SK-MEL-5 (cell line): ENCODE results near the gene PTPRO. TPM values are rescaled to one million over a fixed set of nuclear protein-coding genes. Genes with fewer than 3 reads are reported as not detected.

Experiments used
- DNase-seq: peaks from one replicate; pipeline ENCODE4 v3.0.0-alpha.2; 2016; ENCODE audit warnings: low read depth, low spot score
- in situ Hi-C: cut with HindIII; loops from 2 replicates; pipeline ENCODE4 v1.10.0; 2016; ENCODE audit warnings: low sequenced_read_pairs, high pct_unique_total_duplicates, low pct_unique_long_range_greater_than_20kb
- total RNA-seq: library from RNA; depleted of rRNA; stranded (reverse); fragments of >200 nt; shearing (Covaris generic); gene quantifications from 2 replicates; pipeline ENCODE4 v1.2.3, GENCODE V29; 2014; rRNA removed

The PTPRO gene
- total RNA-seq, 1 experiment from 2014 or later: 0.71 TPM

DNA sequence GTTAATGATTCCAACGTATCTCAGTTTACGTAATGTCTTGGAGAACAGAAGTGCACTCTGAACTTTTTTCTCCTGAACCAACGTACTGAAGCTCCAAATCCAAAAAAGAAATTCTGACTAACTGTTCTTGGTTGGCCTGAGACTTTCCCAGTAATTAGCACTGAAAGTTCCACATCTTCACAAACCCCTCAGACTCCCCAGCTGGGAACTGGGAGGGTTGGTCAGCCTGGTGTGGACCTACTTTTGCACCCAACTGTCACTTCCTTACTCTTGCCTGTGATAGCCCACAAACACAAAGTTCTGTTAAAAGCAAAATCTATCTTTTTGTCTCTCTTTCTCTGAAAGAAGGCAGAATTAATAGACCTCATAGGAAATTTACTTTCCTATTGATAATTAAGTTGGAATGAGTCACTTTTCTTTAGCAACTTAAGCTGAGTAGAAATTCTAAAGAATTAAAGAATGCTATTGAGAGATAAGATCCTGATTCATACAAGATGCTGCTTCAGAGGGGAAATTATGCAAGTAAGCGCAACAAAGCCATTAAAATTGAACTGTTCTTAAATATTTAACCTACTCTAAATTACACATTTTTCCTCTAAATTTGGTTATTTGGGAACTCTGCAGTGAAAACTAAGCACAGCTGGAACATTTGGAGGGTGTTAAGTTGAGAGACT, 311.8 kb downstream of the PTPRO start:
- in situ Hi-C loops: no loop called here
- no peak for DNase-seq

DNA sequence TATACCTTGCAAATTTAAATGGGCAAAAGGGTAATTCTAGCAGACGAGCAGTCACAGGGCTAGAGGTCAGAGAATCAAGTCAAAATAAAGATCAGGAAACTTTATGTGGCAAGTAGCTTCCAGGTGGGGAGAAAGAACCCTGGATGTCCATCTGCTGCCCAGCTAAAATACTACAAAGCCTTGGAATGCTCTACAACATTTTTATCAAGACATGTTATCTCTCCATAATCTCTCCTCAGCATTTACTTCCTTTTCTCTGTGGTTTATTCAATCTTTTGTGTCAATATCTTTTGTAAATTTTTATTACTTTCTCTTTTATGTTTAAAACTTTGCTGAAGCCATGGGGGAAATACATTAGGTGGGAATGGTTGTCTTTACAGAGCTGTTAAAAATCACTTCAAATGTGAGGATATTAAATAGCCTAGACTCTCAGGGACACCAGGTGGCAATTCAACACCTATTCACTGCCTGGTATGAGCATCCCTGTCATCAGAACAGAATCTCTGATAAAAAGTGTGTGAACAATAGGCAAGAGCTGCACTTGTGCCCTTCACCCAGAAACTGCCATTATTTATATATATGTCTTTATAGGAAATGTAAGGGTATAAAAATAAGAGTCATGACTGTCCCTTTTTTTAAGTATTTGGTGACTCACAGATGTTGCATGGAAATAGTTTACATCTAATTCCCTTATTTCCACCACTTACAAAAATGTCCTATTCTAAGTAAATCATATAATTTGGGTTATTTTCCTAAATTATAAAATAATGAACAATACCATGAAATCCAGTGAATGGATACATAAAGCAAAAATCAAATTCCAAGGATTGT, 314.0 kb downstream of the PTPRO start:
- in situ Hi-C loops: no loop called here
- DNase-seq: no peak

DNA sequence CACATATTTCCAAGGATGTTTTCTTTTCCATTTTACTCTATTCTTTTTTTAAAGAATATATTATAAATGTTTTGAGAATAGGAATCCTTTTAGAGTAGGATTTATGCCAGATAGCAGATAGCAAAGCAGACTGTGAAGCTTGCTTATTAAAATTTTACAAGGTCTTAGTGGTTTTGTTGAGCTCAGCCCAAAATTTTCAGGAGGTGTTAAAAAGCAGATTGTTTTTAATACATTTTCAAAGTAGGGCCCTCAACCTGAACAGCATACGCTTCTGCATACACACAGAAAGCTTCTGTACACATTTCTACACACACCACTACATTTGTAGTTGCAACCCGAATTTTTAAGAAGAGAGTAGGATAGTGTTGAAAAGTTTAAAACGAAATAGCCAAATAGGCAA, 315.9 kb downstream of the PTPRO start:
- in situ Hi-C loops: no loop called here
- DNase-seq: no peak

DNA sequence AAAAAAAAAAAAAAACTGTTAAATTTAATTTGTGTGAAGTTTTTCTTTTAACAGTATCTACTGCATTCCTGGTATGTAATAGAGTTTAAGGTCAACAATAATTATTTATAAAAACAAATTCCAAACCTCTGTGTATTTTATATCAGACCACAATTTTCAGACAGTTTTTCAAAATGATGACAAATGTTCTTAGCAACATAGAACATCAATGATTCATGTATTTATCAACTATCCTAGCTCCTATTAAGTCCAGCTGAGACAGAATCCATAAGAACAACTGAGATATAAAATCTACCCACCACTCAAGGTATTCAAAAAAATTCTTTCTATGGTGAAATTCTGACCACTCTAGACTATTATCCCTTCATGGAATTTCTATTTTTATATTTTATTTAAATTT, 322.4 kb downstream of the PTPRO start:
- no peak for DNase-seq
- in situ Hi-C loops: no loop called here

DNA sequence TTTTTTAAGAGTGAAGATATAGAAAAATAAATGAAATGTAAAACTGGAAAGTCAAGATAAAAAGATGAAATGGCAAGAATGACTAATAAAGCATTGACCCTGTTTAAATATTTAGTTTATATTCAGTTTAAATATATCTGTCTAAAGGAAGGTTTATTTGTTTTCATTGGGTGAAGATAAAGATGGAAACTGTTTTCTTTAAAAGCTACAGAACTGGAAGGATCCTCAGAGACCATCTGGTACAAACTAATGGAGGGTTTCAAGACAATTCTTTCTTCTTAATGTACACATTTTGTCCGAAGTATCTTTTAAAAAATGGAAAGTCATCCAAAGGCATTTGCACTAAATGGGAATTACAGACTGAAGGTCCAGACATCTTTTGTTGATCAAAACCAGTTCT, 324.3 kb downstream of the PTPRO start:
- no peak for DNase-seq
- in situ Hi-C loops: no loop called here

Other genes starting within 250 kb of the PTPRO start
- 0.37 and 0.61 TPM in 2 replicates for gene RERG, start 101.1 kb upstream of the PTPRO start, total RNA-seq